HG03442 (cell line): ENCODE data around the gene HBG2.
"Not testable (repeated sequence)": the region's sequence is repeated elsewhere in the genome, so short reads cannot be mapped to it uniquely, and the experiment has no call there.

Source experiments
- ATAC-seq: cut with Tn5 transposase; IDR thresholded peaks from one replicate; pipeline ENCODE4 v1.9.1; 2021; ENCODE audit warnings: mild to moderate bottlenecking, moderate library complexity; ENCODE audit not compliant: unreplicated experiment

Gene HBG2

GRCh38 chr11:5282628-5283027, 28.0 kb upstream of the HBG2 start:
- no peak for ATAC-seq

GRCh38 chr11:5281596-5281995, 27.0 kb upstream of the HBG2 start:
- no peak for ATAC-seq

- peak; percentile 94 for ATAC-seq
Measured at GRCh38 chr11:5280582-5281102, 26.1 kb upstream of the HBG2 start.

- no peak for ATAC-seq
Measured at GRCh38 chr11:5279471-5280090, 25.0 kb upstream of the HBG2 start.

GRCh38 chr11:5277807-5278382, 23.3 kb upstream of the HBG2 start:
- ATAC-seq, result peak; percentile 47

GRCh38 chr11:5276697-5277096, 22.1 kb upstream of the HBG2 start:
- ATAC-seq, result no peak

- ATAC-seq, result no peak
Measured at GRCh38 chr11:5275369-5276110, 21.0 kb upstream of the HBG2 start.

- no peak for ATAC-seq
Measured at GRCh38 chr11:5274395-5274794, 19.8 kb upstream of the HBG2 start.

- no peak for ATAC-seq
Measured at GRCh38 chr11:5272395-5273017, 17.9 kb upstream of the HBG2 start.

GRCh38 chr11:5269715-5270147, 15.2 kb upstream of the HBG2 start, which contains the start of gene HBE1:
Gene HBE1, minus strand, starts transcription at chr11:5269945. Its CDS starts 55 bp downstream, at chr11:5269890.
- no peak for ATAC-seq

GRCh38 chr11:5267033-5267563, 12.5 kb upstream of the HBG2 start:
- ATAC-seq, result no peak

- ATAC-seq, result no peak
Measured at GRCh38 chr11:5266609-5267008, 12.0 kb upstream of the HBG2 start.

GRCh38 chr11:5265832-5266231, 11.3 kb upstream of the HBG2 start:
- no peak for ATAC-seq

- ATAC-seq, result no peak
Measured at GRCh38 chr11:5258543-5259262, 4.1 kb upstream of the HBG2 start.

- ATAC-seq, result no peak
Measured at GRCh38 chr11:5257296-5257695, 2.7 kb upstream of the HBG2 start.

- ATAC-seq, result not testable (repeated sequence)
Measured at GRCh38 chr11:5254023-5254422, 558 bp downstream of the HBG2 start.

GRCh38 chr11:5253440-5253839, 1.1 kb downstream of the HBG2 start:
- ATAC-seq, result not testable (repeated sequence)

GRCh38 chr11:5252919-5253265, 1.7 kb downstream of the HBG2 start:
- no peak for ATAC-seq

- ATAC-seq, result no peak
Measured at GRCh38 chr11:5252192-5252918, 2.2 kb downstream of the HBG2 start.

GRCh38 chr11:5251746-5252145, 2.8 kb downstream of the HBG2 start:
- ATAC-seq, result no peak
